Measurements from ENCODE around the gene CDC25C.

The CDC25C gene

GRCh38 chr5:138238034-138238433, 93.6 kb downstream of the CDC25C start:
- no peak for DNase-seq (ENCODE audit: low read depth)
- no peak overlapping the region for H3K4me3 ChIP-seq (ENCODE audit: low read depth, low read length)
- TF ChIP-seq CTCF (conservative IDR thresholded peaks at IDR 0.05; ENCODE audit: low read depth, low read length): no peak
